ENCODE results near the gene PTPRZ1.

GRCh38 chr7:121875203-121875602, 2.2 kb downstream of the PTPRZ1 start:
- TF ChIP-seq POLR2A (IDR thresholded peaks at IDR 0.05; ENCODE audit: low read length) (no peak), GATA1 (IDR thresholded peaks at IDR 0.05; ENCODE audit: low read depth, low read length) (no peak)

Data from erythroblast (primary cell).